Upper lobe of left lung (tissue), 6 donors: ENCODE results near the gene HARBI1. TPM values are rescaled to one million over a fixed set of nuclear protein-coding genes. Genes with fewer than 3 reads are reported as not detected.
A peak's percentile ranks its signal among the peaks of the same experiment; 100 is the strongest.

Source experiments
- ATAC-seq, 2 donors: fragments of 200-7000 bp; cut with Tn5 transposase; one replicate each; pipeline ENCODE4 v1.9.1; 2022; ENCODE audit warnings: mild to moderate bottlenecking in 2 of 2, moderate library complexity in 2 of 2; ENCODE audit not compliant: low FRiP score in 2 of 2
- DNase-seq, 2 donors: peaks; one replicate each; pipeline ENCODE4 v3.0.0-alpha.2; 2019 to 2020
- H3K27ac ChIP-seq, 4 donors: fragments of 200-600 bp; sonication (generic); one replicate each; pipeline ENCODE4 v1.5.1; 2016 to 2019
- H3K27me3 ChIP-seq, 4 donors: fragments of 200-600 bp; sonication (generic); one replicate each; pipeline ENCODE4 v1.5.1; 2017 to 2019
- H3K36me3 ChIP-seq, 4 donors: fragments of 200-600 bp; sonication (generic); one replicate each; pipeline ENCODE4 v1.5.1; 2016 to 2019
- H3K4me1 ChIP-seq, 4 donors: fragments of 200-600 bp; sonication (generic); one replicate each; pipeline ENCODE4 v1.5.1; 2018 to 2019
- H3K4me3 ChIP-seq, 4 donors: fragments of 200-600 bp; sonication (generic); one replicate each; pipeline ENCODE4 v1.5.1; 2017 to 2019; ENCODE audit warnings: mild to moderate bottlenecking in 2 of 4, moderate library complexity in 1 of 4
- H3K9me3 ChIP-seq, 4 donors: fragments of 200-600 bp; sonication (generic); one replicate each; pipeline ENCODE4 v1.5.1; 2018 to 2019
- CTCF ChIP-seq, 6 experiments: fragments of 450-650 bp in 4 of 6; fragments of 200-600 bp in 2 of 6; sonication (generic) in 2 of 6; IDR thresholded peaks; one replicate each; pipeline ENCODE4 v1.5.1; 2016 to 2019; ENCODE audit warnings: antibody characterized with exemption in 6 of 6
- EP300 ChIP-seq, 4 donors: sonication (generic); formaldehyde crosslinking; IDR thresholded peaks; one replicate each; pipeline ENCODE4 v1.5.1; 2017; ENCODE audit warnings: antibody characterized with exemption in 4 of 4, control low read depth in 2 of 4
- POLR2A ChIP-seq, 4 donors: fragments of 450-650 bp; IDR thresholded peaks; one replicate each; pipeline ENCODE4 v1.5.1; 2016 to 2017; ENCODE audit warnings: antibody characterized with exemption in 4 of 4, mild to moderate bottlenecking in 2 of 4
- POLR2AphosphoS5 ChIP-seq, 2 donors: sonication (generic); formaldehyde crosslinking; IDR thresholded peaks; one replicate each; pipeline ENCODE4 v1.5.1; 2017; ENCODE audit warnings: antibody characterized with exemption in 2 of 2
- WGBS, 2 donors: methylation state at CpG; one replicate each; pipeline ENCODE4 v1.1.5; 2017 to 2018; 5-methylcytosine and 5-hydroxymethylcytosine counted together
- total RNA-seq, 6 donors: library from RNA; depleted of rRNA in 4 of 6; stranded (reverse); fragments of >200 nt in 4 of 6; gene quantifications; one replicate each; pipeline versions ENCODE4 v1.1.0 to v1.2.1, GENCODE V29; 2016 to 2021
- donor health status: DM: no; HTN: no; CAD: no; lungs with moderate emphysema.
- donor health status: DM: no; HTN: yes; CAD: no; lungs with severe emphysema.

The HARBI1 gene
- total RNA-seq, 6 donors from 2014 or later: 1.8 to 5.5 (median 3.3) TPM

GRCh38 chr11:46617972-46618314 is 916 bp upstream of the HARBI1 start:
- H3K9me3 ChIP-seq: no peaks in the 10 kb centered on the region
- DNase-seq (no peak), ATAC-seq (no peak)
- H3K4me3 ChIP-seq: peak overlapping the region; percentile 79 to 99 (median 89)
- H3K27me3 ChIP-seq: no peaks in the 10 kb centered on the region
- H3K4me1 ChIP-seq: peaks cover 20 to 36% (median 27%) of the 10 kb centered on the region in 4 donors
- 6 to 9% methylated on average over 9 of the region's 9 CpGs for WGBS, 2 donors
- H3K27ac ChIP-seq: peak overlapping the region; percentile 91 to 98 (median 98)
- peaks cover 0 to 26% (median 12%) of the 10 kb centered on the region in 4 donors for H3K36me3 ChIP-seq
- no peak for TF ChIP-seq EP300 (IDR thresholded peaks at IDR 0.05)
- no peak for TF ChIP-seq POLR2A (IDR thresholded peaks at IDR 0.05)
- no peak for TF ChIP-seq POLR2AphosphoS5 (IDR thresholded peaks at IDR 0.05)
- no peak for TF ChIP-seq CTCF (IDR thresholded peaks at IDR 0.05)

- ATAC-seq (no peak), DNase-seq (no peak)
- TF ChIP-seq POLR2A (IDR thresholded peaks at IDR 0.05) (peak in 2 of 4 donors; percentile 49 to 61), EP300 (IDR thresholded peaks at IDR 0.05) (no peak), CTCF (IDR thresholded peaks at IDR 0.05) (no peak), POLR2AphosphoS5 (IDR thresholded peaks at IDR 0.05) (no peak)
- peak overlapping the region; percentile 79 to 99 (median 89) for H3K4me3 ChIP-seq
- peak overlapping the region; percentile 91 to 98 (median 98) for H3K27ac ChIP-seq
- H3K36me3 ChIP-seq: peaks cover 0 to 15% (median 4%) of the 10 kb centered on the region in 4 donors
- peaks cover 20 to 42% (median 32%) of the 10 kb centered on the region in 4 donors for H3K4me1 ChIP-seq
- H3K27me3 ChIP-seq: no peaks in the 10 kb centered on the region
- H3K9me3 ChIP-seq: no peaks in the 10 kb centered on the region
- 1 to 2% methylated on average over 13 to 15 of the region's 15 CpGs for WGBS, 2 donors
Observed at GRCh38 chr11:46616551-46617133, 385 bp downstream of the HARBI1 start.

- Histone ChIP-seq H3K27ac (no peak overlapping the region), H3K27me3 (no peaks in the 10 kb centered on the region), H3K4me3 (no peak overlapping the region), H3K4me1 (peaks cover 20 to 42% (median 32%) of the 10 kb centered on the region in 4 donors), H3K36me3 (peaks cover 0 to 6% (median 0%) of the 10 kb centered on the region in 4 donors), H3K9me3 (no peaks in the 10 kb centered on the region)
- DNase-seq: no peak
- no peak for ATAC-seq
- 95 to 98% methylated on average over 4 to 7 of the region's 7 CpGs for WGBS, 2 donors
- TF ChIP-seq EP300 (IDR thresholded peaks at IDR 0.05): no peak
- no peak for TF ChIP-seq CTCF (IDR thresholded peaks at IDR 0.05)
- TF ChIP-seq POLR2A (IDR thresholded peaks at IDR 0.05): no peak
- no peak for TF ChIP-seq POLR2AphosphoS5 (IDR thresholded peaks at IDR 0.05)
Observed at GRCh38 chr11:46615756-46616155, 1.3 kb downstream of the HARBI1 start.

GRCh38 chr11:46612326-46612725 is 4.7 kb downstream of the HARBI1 start:
- WGBS, 2 donors: 92% methylated on average over 2 of the region's 2 CpGs
- H3K27ac ChIP-seq: no peak overlapping the region
- no peak for ATAC-seq
- no peak for DNase-seq
- TF ChIP-seq EP300 (IDR thresholded peaks at IDR 0.05): no peak
- no peak for TF ChIP-seq POLR2AphosphoS5 (IDR thresholded peaks at IDR 0.05)
- no peak for TF ChIP-seq POLR2A (IDR thresholded peaks at IDR 0.05)
- no peak for TF ChIP-seq CTCF (IDR thresholded peaks at IDR 0.05)
- H3K4me3 ChIP-seq: no peak overlapping the region
- H3K27me3 ChIP-seq: no peaks in the 10 kb centered on the region
- peaks cover 3 to 24% (median 11%) of the 10 kb centered on the region in 4 donors for H3K4me1 ChIP-seq
- H3K9me3 ChIP-seq: no peaks in the 10 kb centered on the region
- no peaks in the 10 kb centered on the region for H3K36me3 ChIP-seq
